GM19099 (cell line): ENCODE data around the gene KCNK3.

Source experiments
- POLR2A ChIP-seq: IDR thresholded peaks from 3 replicates; pipeline ENCODE4 v1.6.1; 2011; ENCODE audit warnings: low read depth; ENCODE audit not compliant: insufficient read length; ENCODE audit errors: extremely low read depth

Gene KCNK3

GRCh38 chr2:26692279-26692896 is at the start of gene KCNK3:
TSS of gene KCNK3 (plus strand) at chr2:26692722. CDS start at chr2:26692876, 154 bp downstream.
- TF ChIP-seq POLR2A, result no peak

GRCh38 chr2:26644188-26644835 is 48.2 kb upstream of the KCNK3 start:
- TF ChIP-seq POLR2A, result no peak

- TF ChIP-seq POLR2A, result no peak
Measured at GRCh38 chr2:26645762-26646161, 46.8 kb upstream of the KCNK3 start.

GRCh38 chr2:26646986-26647672 is 45.4 kb upstream of the KCNK3 start:
- TF ChIP-seq POLR2A, result no peak

- TF ChIP-seq POLR2A, result no peak
Measured at GRCh38 chr2:26647981-26648380, 44.5 kb upstream of the KCNK3 start.

GRCh38 chr2:26648516-26648915 is 44.0 kb upstream of the KCNK3 start:
- no peak for TF ChIP-seq POLR2A

GRCh38 chr2:26649322-26649721 is 43.2 kb upstream of the KCNK3 start:
- no peak for TF ChIP-seq POLR2A

- TF ChIP-seq POLR2A, result no peak
Measured at GRCh38 chr2:26649992-26650712, 42.4 kb upstream of the KCNK3 start.

- TF ChIP-seq POLR2A, result no peak
Measured at GRCh38 chr2:26650713-26651469, 41.6 kb upstream of the KCNK3 start.

GRCh38 chr2:26651470-26651771 is 41.1 kb upstream of the KCNK3 start:
- TF ChIP-seq POLR2A, result no peak

GRCh38 chr2:26651799-26652198 is 40.7 kb upstream of the KCNK3 start:
- TF ChIP-seq POLR2A, result no peak

- no peak for TF ChIP-seq POLR2A
Measured at GRCh38 chr2:26652361-26653041, 40.0 kb upstream of the KCNK3 start.

- no peak for TF ChIP-seq POLR2A
Measured at GRCh38 chr2:26653207-26654060, 39.1 kb upstream of the KCNK3 start.

GRCh38 chr2:26654061-26654340 is 38.5 kb upstream of the KCNK3 start:
- TF ChIP-seq POLR2A, result no peak

- TF ChIP-seq POLR2A, result no peak
Measured at GRCh38 chr2:26655611-26656195, 36.8 kb upstream of the KCNK3 start.
